Breast epithelium (tissue), 3 donors: ENCODE data around the gene ARF1.

ENCODE experiments used
- POLR2A ChIP-seq: fragments of 450-650 bp; IDR thresholded peaks from one replicate; pipeline ENCODE4 v1.6.1; 2016; ENCODE audit warnings: antibody characterized with exemption, mild to moderate bottlenecking, moderate library complexity
- POLR2AphosphoS5 ChIP-seq, 3 donors: sonication (generic); formaldehyde crosslinking; IDR thresholded peaks; one replicate each; pipeline ENCODE4 v1.6.1; 2017; ENCODE audit warnings: antibody characterized with exemption in 3 of 3
- TF ChIP-seq, protein P1 (sequence below), 3 donors: fragments of 450-650 bp; IDR thresholded peaks; one replicate each; pipeline ENCODE4 v1.5.1; 2016 to 2017; ENCODE audit warnings: antibody characterized with exemption in 3 of 3, mild to moderate bottlenecking in 3 of 3, moderate library complexity in 3 of 3

DNA sequence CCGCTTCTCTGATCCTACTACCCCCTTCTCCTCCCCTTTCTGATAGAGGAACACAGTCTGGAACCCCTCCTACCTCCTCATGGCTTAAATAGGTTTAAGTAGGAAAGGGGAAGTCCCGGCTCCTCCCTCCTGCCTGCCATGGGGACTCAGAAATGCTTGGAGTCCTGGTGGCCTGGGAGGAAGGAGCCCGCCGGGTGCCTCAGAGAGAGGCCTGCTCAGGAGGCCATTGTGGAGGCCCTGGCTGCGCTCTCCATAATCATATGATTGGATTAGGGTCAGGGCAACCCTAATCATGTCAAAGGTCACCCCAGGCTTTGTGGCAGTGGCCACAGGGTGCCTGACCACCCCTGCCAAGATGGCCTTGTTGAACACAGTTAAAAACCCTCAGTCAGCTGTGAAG is 46.7 kb upstream of the ARF1 start:
- TF ChIP-seq, protein P1, sequence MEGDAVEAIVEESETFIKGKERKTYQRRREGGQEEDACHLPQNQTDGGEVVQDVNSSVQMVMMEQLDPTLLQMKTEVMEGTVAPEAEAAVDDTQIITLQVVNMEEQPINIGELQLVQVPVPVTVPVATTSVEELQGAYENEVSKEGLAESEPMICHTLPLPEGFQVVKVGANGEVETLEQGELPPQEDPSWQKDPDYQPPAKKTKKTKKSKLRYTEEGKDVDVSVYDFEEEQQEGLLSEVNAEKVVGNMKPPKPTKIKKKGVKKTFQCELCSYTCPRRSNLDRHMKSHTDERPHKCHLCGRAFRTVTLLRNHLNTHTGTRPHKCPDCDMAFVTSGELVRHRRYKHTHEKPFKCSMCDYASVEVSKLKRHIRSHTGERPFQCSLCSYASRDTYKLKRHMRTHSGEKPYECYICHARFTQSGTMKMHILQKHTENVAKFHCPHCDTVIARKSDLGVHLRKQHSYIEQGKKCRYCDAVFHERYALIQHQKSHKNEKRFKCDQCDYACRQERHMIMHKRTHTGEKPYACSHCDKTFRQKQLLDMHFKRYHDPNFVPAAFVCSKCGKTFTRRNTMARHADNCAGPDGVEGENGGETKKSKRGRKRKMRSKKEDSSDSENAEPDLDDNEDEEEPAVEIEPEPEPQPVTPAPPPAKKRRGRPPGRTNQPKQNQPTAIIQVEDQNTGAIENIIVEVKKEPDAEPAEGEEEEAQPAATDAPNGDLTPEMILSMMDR (IDR thresholded peaks at IDR 0.05), result no peak
- no peak for TF ChIP-seq POLR2A
- TF ChIP-seq POLR2AphosphoS5 (IDR thresholded peaks at IDR 0.05), result no peak
